Erythroblast (primary cell): ENCODE measurements around the gene MAMLD1.

ENCODE experiments used
- GATA1 ChIP-seq: IDR thresholded peaks from 2 replicates; pipeline ENCODE4 v1.6.1; 2011; ENCODE audit warnings: low read depth, mild to moderate bottlenecking, control low read depth, low read length, moderate library complexity
- POLR2A ChIP-seq: IDR thresholded peaks from 2 replicates; pipeline ENCODE4 v1.6.1; 2011; ENCODE audit warnings: mild to moderate bottlenecking, low read length

- TF ChIP-seq POLR2A (no peak), GATA1 (no peak)
These were observed 181.2 kb downstream of the MAMLD1 start for GRCh38 chrX:150544222-150544787.
